Stimulated activated CD8-positive, alpha-beta memory T cell treated with anti-CD3 and anti-CD28 coated beads, Interleukin-4, amount 100 ng/mL, for 24 hours (primary cell): ENCODE results near the gene ITGA3.

Experiments
- DNase-seq: peaks from one replicate; pipeline ENCODE4 v3.0.0-alpha.2; 2020; ENCODE audit warnings: low read depth

The ITGA3 gene

GRCh38 chr17:50055426-50056216, at the start of gene ITGA3:
Gene ITGA3, plus strand, starts transcription at chr17:50056110. Its CDS starts 330 bp downstream, at chr17:50056440.
- DNase-seq: peak; percentile 35

- DNase-seq: no peak
These were observed 46.6 kb upstream of the ITGA3 start for GRCh38 chr17:50009282-50009681.

GRCh38 chr17:50013079-50013478, 42.8 kb upstream of the ITGA3 start:
- no peak for DNase-seq

GRCh38 chr17:50014471-50015088, 41.3 kb upstream of the ITGA3 start:
- DNase-seq: no peak

GRCh38 chr17:50015146-50015545, 40.8 kb upstream of the ITGA3 start:
- DNase-seq: no peak

- no peak for DNase-seq
These were observed 37.0 kb upstream of the ITGA3 start for GRCh38 chr17:50018909-50019308.

GRCh38 chr17:50020841-50021599, 34.9 kb upstream of the ITGA3 start:
- DNase-seq: no peak

- DNase-seq: no peak
These were observed 34.1 kb upstream of the ITGA3 start for GRCh38 chr17:50021681-50022370.

GRCh38 chr17:50022463-50023130, 33.3 kb upstream of the ITGA3 start:
- DNase-seq: no peak

- DNase-seq: no peak
These were observed 32.4 kb upstream of the ITGA3 start for GRCh38 chr17:50023520-50023919.

GRCh38 chr17:50024808-50025207, 31.1 kb upstream of the ITGA3 start:
- DNase-seq: no peak

- DNase-seq: no peak
These were observed 29.7 kb upstream of the ITGA3 start for GRCh38 chr17:50026046-50026675.

GRCh38 chr17:50026837-50027171, 29.1 kb upstream of the ITGA3 start:
- peak; percentile 66 for DNase-seq

- no peak for DNase-seq
These were observed 28.6 kb upstream of the ITGA3 start for GRCh38 chr17:50027172-50027880.

- DNase-seq: no peak
These were observed 27.8 kb upstream of the ITGA3 start for GRCh38 chr17:50027881-50028735.

- DNase-seq: no peak
These were observed 27.2 kb upstream of the ITGA3 start for GRCh38 chr17:50028736-50029120.

- no peak for DNase-seq
These were observed 26.7 kb upstream of the ITGA3 start for GRCh38 chr17:50029185-50029584.

GRCh38 chr17:50033316-50033715, 22.6 kb upstream of the ITGA3 start:
- no peak for DNase-seq

- no peak for DNase-seq
These were observed 21.2 kb upstream of the ITGA3 start for GRCh38 chr17:50034498-50035364.
